Endothelial cell (in vitro differentiated cells): ENCODE measurements around the gene MRPS25. TPM values are rescaled to one million over a fixed set of nuclear protein-coding genes. Genes with fewer than 3 reads are reported as not detected.
"Not testable (repeated sequence)": the region's sequence is repeated elsewhere in the genome, so short reads cannot be mapped to it uniquely, and the experiment has no call there.

Source experiments
- DNase-seq: peaks from one replicate; pipeline ENCODE4 v3.0.0; 2021; ENCODE audit warnings: low spot score
- H3K27ac Mint-ChIP-seq: one replicate; pipeline ENCODE4 v1.8.0; 2021; ENCODE audit warnings: mixed read lengths, inconsistent platforms; ENCODE audit not compliant: unreplicated experiment
- H3K27me3 Mint-ChIP-seq: one replicate; pipeline ENCODE4 v1.8.0; 2021; ENCODE audit warnings: mild to moderate bottlenecking, moderate library complexity, mixed read lengths, inconsistent platforms; ENCODE audit not compliant: unreplicated experiment
- H3K36me3 Mint-ChIP-seq: one replicate; pipeline ENCODE4 v1.8.0; 2021; ENCODE audit warnings: mild to moderate bottlenecking, low read depth, mixed read lengths, inconsistent platforms; ENCODE audit not compliant: unreplicated experiment
- H3K4me1 Mint-ChIP-seq: one replicate; pipeline ENCODE4 v1.8.0; 2021; ENCODE audit warnings: mild to moderate bottlenecking, mixed read lengths, inconsistent platforms; ENCODE audit not compliant: unreplicated experiment
- H3K4me3 Mint-ChIP-seq: one replicate; pipeline ENCODE4 v1.8.0; 2021; ENCODE audit warnings: mild to moderate bottlenecking, mixed read lengths, inconsistent platforms; ENCODE audit not compliant: unreplicated experiment
- H3K9me3 Mint-ChIP-seq: one replicate; pipeline ENCODE4 v1.8.0; 2021; ENCODE audit warnings: mixed read lengths, inconsistent platforms; ENCODE audit not compliant: unreplicated experiment
- total RNA-seq: library from RNA; stranded (reverse); fragmentation: NEBNext Ultra II Directional; extraction: Animal tissue kit (Norgen Biotek cat#: 25700); gene quantifications from one replicate; pipeline ENCODE4 v1.2.1, GENCODE V29; 2021; ENCODE audit not compliant: unreplicated experiment
- TF ChIP-seq, protein P1 (sequence below): fragments of 200-600 bp; sonication (generic); IDR thresholded peaks from one replicate; pipeline ENCODE4 v1.5.0; 2021; ENCODE audit warnings: antibody characterized with exemption; ENCODE audit not compliant: unreplicated experiment

MRPS25 gene
- total RNA-seq, 1 donor from 2014 or later: 36.4 TPM

GRCh38 chr3:15014606-15015328 is 50.3 kb downstream of the MRPS25 start:
- TF ChIP-seq, protein P1, sequence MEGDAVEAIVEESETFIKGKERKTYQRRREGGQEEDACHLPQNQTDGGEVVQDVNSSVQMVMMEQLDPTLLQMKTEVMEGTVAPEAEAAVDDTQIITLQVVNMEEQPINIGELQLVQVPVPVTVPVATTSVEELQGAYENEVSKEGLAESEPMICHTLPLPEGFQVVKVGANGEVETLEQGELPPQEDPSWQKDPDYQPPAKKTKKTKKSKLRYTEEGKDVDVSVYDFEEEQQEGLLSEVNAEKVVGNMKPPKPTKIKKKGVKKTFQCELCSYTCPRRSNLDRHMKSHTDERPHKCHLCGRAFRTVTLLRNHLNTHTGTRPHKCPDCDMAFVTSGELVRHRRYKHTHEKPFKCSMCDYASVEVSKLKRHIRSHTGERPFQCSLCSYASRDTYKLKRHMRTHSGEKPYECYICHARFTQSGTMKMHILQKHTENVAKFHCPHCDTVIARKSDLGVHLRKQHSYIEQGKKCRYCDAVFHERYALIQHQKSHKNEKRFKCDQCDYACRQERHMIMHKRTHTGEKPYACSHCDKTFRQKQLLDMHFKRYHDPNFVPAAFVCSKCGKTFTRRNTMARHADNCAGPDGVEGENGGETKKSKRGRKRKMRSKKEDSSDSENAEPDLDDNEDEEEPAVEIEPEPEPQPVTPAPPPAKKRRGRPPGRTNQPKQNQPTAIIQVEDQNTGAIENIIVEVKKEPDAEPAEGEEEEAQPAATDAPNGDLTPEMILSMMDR: no peak
- DNase-seq: no peak
- Mint-ChIP-seq H3K36me3 (peaks cover 57% of the 10 kb centered on the region), H3K27ac (no peak overlapping the region), H3K27me3 (no peaks in the 10 kb centered on the region), H3K4me3 (peak overlapping the region; percentile 24), H3K4me1 (peaks cover 2% of the 10 kb centered on the region), H3K9me3 (no peaks in the 10 kb centered on the region)

DNA sequence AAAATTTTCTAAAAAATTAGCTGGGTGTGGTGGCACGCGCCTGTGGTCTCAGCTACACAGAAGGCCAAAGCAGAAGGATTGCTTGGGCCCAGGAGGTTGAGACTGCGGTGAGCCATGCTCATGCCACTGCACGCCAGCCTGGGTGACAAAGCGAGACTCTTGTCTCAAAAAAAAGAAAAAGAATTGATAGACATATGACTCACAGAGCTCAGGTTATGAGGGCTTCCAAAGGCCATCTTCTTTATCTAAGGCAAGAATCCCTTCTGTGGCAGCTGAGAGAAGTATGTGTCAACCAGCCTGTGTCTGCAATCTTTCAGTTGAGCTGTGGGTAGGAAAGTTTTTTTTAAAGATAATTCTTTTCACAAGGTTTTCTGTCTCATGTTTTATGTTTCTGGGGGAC is 53.9 kb downstream of the MRPS25 start:
- H3K27ac Mint-ChIP-seq: no peak overlapping the region
- H3K36me3 Mint-ChIP-seq: peaks cover 38% of the 10 kb centered on the region
- DNase-seq: no peak
- TF ChIP-seq, protein P1: no peak
- H3K4me1 Mint-ChIP-seq: peaks cover 2% of the 10 kb centered on the region
- H3K27me3 Mint-ChIP-seq: no peaks in the 10 kb centered on the region
- no peak overlapping the region for H3K4me3 Mint-ChIP-seq
- H3K9me3 Mint-ChIP-seq: no peaks in the 10 kb centered on the region

GRCh38 chr3:15010664-15011063 is 54.5 kb downstream of the MRPS25 start:
- no peak overlapping the region for H3K4me3 Mint-ChIP-seq
- H3K27ac Mint-ChIP-seq: no peak overlapping the region
- H3K27me3 Mint-ChIP-seq: no peaks in the 10 kb centered on the region
- peaks cover 2% of the 10 kb centered on the region for H3K4me1 Mint-ChIP-seq
- H3K9me3 Mint-ChIP-seq: no peaks in the 10 kb centered on the region
- TF ChIP-seq, protein P1: no peak
- H3K36me3 Mint-ChIP-seq: peaks cover 33% of the 10 kb centered on the region
- DNase-seq: no peak

GRCh38 chr3:15009167-15009566 is 55.9 kb downstream of the MRPS25 start:
- TF ChIP-seq, protein P1: no peak
- DNase-seq: no peak
- no peaks in the 10 kb centered on the region for H3K27me3 Mint-ChIP-seq
- no peaks in the 10 kb centered on the region for H3K9me3 Mint-ChIP-seq
- no peak overlapping the region for H3K4me3 Mint-ChIP-seq
- H3K4me1 Mint-ChIP-seq: peaks cover 2% of the 10 kb centered on the region
- peaks cover 25% of the 10 kb centered on the region for H3K36me3 Mint-ChIP-seq
- H3K27ac Mint-ChIP-seq: no peak overlapping the region

- TF ChIP-seq, protein P1: no peak
- H3K27me3 Mint-ChIP-seq: no peaks in the 10 kb centered on the region
- H3K4me3 Mint-ChIP-seq: no peak overlapping the region
- no peak overlapping the region for H3K27ac Mint-ChIP-seq
- peaks cover 21% of the 10 kb centered on the region for H3K36me3 Mint-ChIP-seq
- no peaks in the 10 kb centered on the region for H3K9me3 Mint-ChIP-seq
- peaks cover 2% of the 10 kb centered on the region for H3K4me1 Mint-ChIP-seq
- no peak for DNase-seq
Measured at GRCh38 chr3:15007681-15008141, 57.4 kb downstream of the MRPS25 start.

DNA sequence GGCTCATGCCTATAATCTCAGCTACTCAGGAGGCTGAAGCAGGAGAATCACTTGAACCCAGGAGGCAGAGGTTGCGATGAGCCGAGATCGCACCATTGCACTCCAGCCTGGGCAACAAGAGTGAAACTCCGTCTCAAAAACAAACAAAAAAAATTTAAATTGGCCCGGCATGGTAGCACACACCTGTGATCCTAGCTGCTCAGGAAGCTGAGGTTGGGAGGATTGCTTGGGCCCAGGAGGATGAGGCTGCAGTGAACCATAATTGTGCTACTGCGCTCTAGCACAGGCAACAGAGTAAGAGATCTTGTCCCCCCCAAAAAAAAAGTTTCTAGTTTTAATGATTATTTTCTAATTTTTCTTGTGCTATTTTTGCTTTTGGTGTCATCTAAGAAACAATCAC is 65.9 kb downstream of the MRPS25 start:
- not testable (repeated sequence) for H3K4me3 Mint-ChIP-seq, DNase-seq, H3K9me3 Mint-ChIP-seq, H3K36me3 Mint-ChIP-seq, H3K27ac Mint-ChIP-seq, H3K27me3 Mint-ChIP-seq, H3K4me1 Mint-ChIP-seq
